H9 (cell line): ENCODE measurements around the gene MTCL1. TPM values are rescaled to one million over a fixed set of nuclear protein-coding genes. Genes with fewer than 3 reads are reported as not detected.

ENCODE experiments used
- DNase-seq: peaks from one replicate; pipeline ENCODE4 v3.0.0-alpha.2; 2017
- H2AFZ ChIP-seq: one replicate; pipeline ENCODE4 v1.6.1; 2013; ENCODE audit warnings: mild to moderate bottlenecking, low read length, control low read depth, moderate library complexity
- H2AK5ac ChIP-seq: 2 replicates; pipeline ENCODE4 v1.6.1; 2013; ENCODE audit warnings: low read length, control low read depth, mixed read lengths; ENCODE audit not compliant: insufficient read length
- H2BK120ac ChIP-seq: one replicate; pipeline ENCODE4 v1.6.1; 2013; ENCODE audit warnings: low read depth, mild to moderate bottlenecking, low read length, control low read depth, inconsistent platforms; ENCODE audit not compliant: poor library complexity, severe bottlenecking
- H2BK12ac ChIP-seq: 2 replicates; pipeline ENCODE4 v1.6.1; 2013; ENCODE audit warnings: low read length, control low read depth, mixed read lengths, low read depth; ENCODE audit not compliant: insufficient read length
- H2BK15ac ChIP-seq: 2 replicates; pipeline ENCODE4 v1.6.1; 2013; ENCODE audit warnings: low read depth, low read length, control low read depth
- H2BK20ac ChIP-seq: one replicate; pipeline ENCODE4 v1.6.1; 2013; ENCODE audit warnings: low read depth, mild to moderate bottlenecking, low read length, control low read depth, inconsistent platforms; ENCODE audit not compliant: poor library complexity, severe bottlenecking
- H2BK5ac ChIP-seq: 2 replicates; pipeline ENCODE4 v1.6.1; 2013; ENCODE audit warnings: low read length, control low read depth, mixed read lengths; ENCODE audit not compliant: insufficient read length
- H3K14ac ChIP-seq: 2 replicates; pipeline ENCODE4 v1.6.1; 2013; ENCODE audit warnings: low read length, control low read depth; ENCODE audit not compliant: insufficient read depth
- H3K18ac ChIP-seq: 2 replicates; pipeline ENCODE4 v1.6.1; 2013; ENCODE audit warnings: low read depth, mild to moderate bottlenecking, mixed read lengths, low read length, control low read depth; ENCODE audit not compliant: insufficient read length
- H3K23ac ChIP-seq: 2 replicates; pipeline ENCODE4 v1.6.1; 2013; ENCODE audit warnings: low read length, control low read depth, mixed read lengths, low read depth; ENCODE audit not compliant: insufficient read length
- H3K23me2 ChIP-seq: 2 replicates; pipeline ENCODE4 v1.6.1; 2013; ENCODE audit warnings: low read depth, mild to moderate bottlenecking, mixed read lengths, low read length, control low read depth; ENCODE audit not compliant: insufficient read length, poor library complexity, severe bottlenecking
- H3K27ac ChIP-seq: 2 replicates; pipeline ENCODE4 v1.5.1; 2013; ENCODE audit warnings: low read length, control low read depth, mixed read lengths, low read depth; ENCODE audit not compliant: insufficient read length
- H3K27me3 ChIP-seq: 2 replicates; pipeline ENCODE4 v1.6.1; 2013; ENCODE audit warnings: low read length, control low read depth, inconsistent platforms; ENCODE audit not compliant: insufficient read depth
- H3K4ac ChIP-seq: 2 replicates; pipeline ENCODE4 v1.6.1; 2013; ENCODE audit warnings: low read depth, mild to moderate bottlenecking, control low read depth, inconsistent platforms, low read length, moderate library complexity
- H3K4me1 ChIP-seq: 2 replicates; pipeline ENCODE4 v1.6.1; 2013; ENCODE audit warnings: low read length, control low read depth, inconsistent platforms; ENCODE audit not compliant: insufficient read depth
- H3K4me2 ChIP-seq: 2 replicates; pipeline ENCODE4 v1.6.1; 2013; ENCODE audit warnings: low read length, control low read depth, mixed read lengths; ENCODE audit not compliant: insufficient read length, insufficient read depth
- H3K56ac ChIP-seq: 2 replicates; pipeline ENCODE4 v1.6.1; 2013; ENCODE audit warnings: low read depth, mild to moderate bottlenecking, mixed read lengths, low read length, control low read depth; ENCODE audit not compliant: insufficient read length
- H3K79me1 ChIP-seq: 2 replicates; pipeline ENCODE4 v1.6.1; 2013; ENCODE audit warnings: low read depth, mild to moderate bottlenecking, moderate library complexity, low read length, control low read depth, inconsistent platforms; ENCODE audit not compliant: insufficient read depth, poor library complexity, severe bottlenecking
- H3K79me2 ChIP-seq: 2 replicates; pipeline ENCODE4 v1.6.1; 2013; ENCODE audit warnings: low read length, control low read depth, inconsistent platforms; ENCODE audit not compliant: insufficient read depth
- H3K9ac ChIP-seq: 2 replicates; pipeline ENCODE4 v1.6.1; 2013; ENCODE audit warnings: low read length, control low read depth, mixed read lengths; ENCODE audit not compliant: insufficient read length; ENCODE audit errors: extremely low read depth
- H3K9me3 ChIP-seq: one replicate; pipeline ENCODE4 v1.6.1; 2013; ENCODE audit warnings: low read depth, low read length, inconsistent platforms; ENCODE audit not compliant: control insufficient read depth
- H3T11ph ChIP-seq: one replicate; pipeline ENCODE4 v1.6.1; 2013; ENCODE audit warnings: mild to moderate bottlenecking, low read length, control low read depth, inconsistent platforms
- H4K20me1 ChIP-seq: one replicate; pipeline ENCODE4 v1.6.1; 2013; ENCODE audit not compliant: control insufficient read depth, insufficient read length, insufficient read depth
- H4K5ac ChIP-seq: 2 replicates; pipeline ENCODE4 v1.6.1; 2013; ENCODE audit warnings: low read depth, mild to moderate bottlenecking, mixed read lengths, low read length, control low read depth; ENCODE audit not compliant: insufficient read length
- H4K8ac ChIP-seq: replicated peaks from 2 replicates; pipeline ENCODE4 v1.6.1; 2013; ENCODE audit warnings: low read length, control low read depth, mixed read lengths, low read depth; ENCODE audit not compliant: insufficient read length
- H4K91ac ChIP-seq: 2 replicates; pipeline ENCODE4 v1.6.1; 2013; ENCODE audit warnings: low read depth, mild to moderate bottlenecking, moderate library complexity, mixed read lengths, low read length, control low read depth; ENCODE audit not compliant: insufficient read length
- H3K27ac Mint-ChIP-seq, 3 experiments: 2 replicates in 2 of 3; 3 replicates in 1 of 3; pipeline ENCODE4 v1.8.0; 2020 to 2021; ENCODE audit warnings: mixed read lengths in 3 of 3, mild to moderate bottlenecking in 1 of 3, moderate library complexity in 1 of 3
- H3K27me3 Mint-ChIP-seq: 2 replicates; pipeline ENCODE4 v1.8.0; 2021; ENCODE audit warnings: low read depth, mild to moderate bottlenecking, moderate library complexity, mixed read lengths
- H3K36me3 Mint-ChIP-seq, 3 experiments: 2 replicates in 2 of 3; 3 replicates in 1 of 3; pipeline ENCODE4 v1.8.0; 2020 to 2021; ENCODE audit warnings: low read depth in 3 of 3, mixed read lengths in 3 of 3; ENCODE audit not compliant: insufficient read depth in 1 of 3
- H3K4me1 Mint-ChIP-seq, 2 experiments: 2 replicates each; pipeline ENCODE4 v1.8.0; 2020; ENCODE audit warnings: mixed read lengths in 2 of 2
- H3K4me3 Mint-ChIP-seq, 2 experiments: 2 replicates in 1 of 2; 3 replicates in 1 of 2; pipeline ENCODE4 v1.8.0; 2020 to 2021; ENCODE audit warnings: mild to moderate bottlenecking in 2 of 2, mixed read lengths in 2 of 2, moderate library complexity in 1 of 2
- H3K9me3 Mint-ChIP-seq, 2 experiments: 2 replicates in 1 of 2; 3 replicates in 1 of 2; pipeline ENCODE4 v1.8.0; 2020; ENCODE audit warnings: mild to moderate bottlenecking in 2 of 2, mixed read lengths in 2 of 2, moderate library complexity in 1 of 2
- WGBS: extraction: QIAGEN DNeasy Blood & Tissue Kit; methylation state at CpG from one replicate; pipeline ENCODE4 v1.1.7; 2013; ENCODE audit warnings: missing lambda C conversion rate, low lambda C conversion rate, mixed read lengths; ENCODE audit not compliant: insufficient read length; ENCODE audit errors: extremely low coverage; 5-methylcytosine and 5-hydroxymethylcytosine counted together
- total RNA-seq: library from RNA; stranded (reverse); gene quantifications from 2 replicates; pipeline ENCODE4 v1.2.1, GENCODE V29; 2021
- TF ChIP-seq, protein P1 (sequence below): fragments of 200-600 bp; sonication (generic); conservative IDR thresholded peaks from 3 replicates; pipeline ENCODE4 v1.8.0; 2021; ENCODE audit warnings: antibody characterized with exemption, mild to moderate bottlenecking

MTCL1 gene
- total RNA-seq, 1 experiment from 2014 or later, result 50.7 TPM

DNA sequence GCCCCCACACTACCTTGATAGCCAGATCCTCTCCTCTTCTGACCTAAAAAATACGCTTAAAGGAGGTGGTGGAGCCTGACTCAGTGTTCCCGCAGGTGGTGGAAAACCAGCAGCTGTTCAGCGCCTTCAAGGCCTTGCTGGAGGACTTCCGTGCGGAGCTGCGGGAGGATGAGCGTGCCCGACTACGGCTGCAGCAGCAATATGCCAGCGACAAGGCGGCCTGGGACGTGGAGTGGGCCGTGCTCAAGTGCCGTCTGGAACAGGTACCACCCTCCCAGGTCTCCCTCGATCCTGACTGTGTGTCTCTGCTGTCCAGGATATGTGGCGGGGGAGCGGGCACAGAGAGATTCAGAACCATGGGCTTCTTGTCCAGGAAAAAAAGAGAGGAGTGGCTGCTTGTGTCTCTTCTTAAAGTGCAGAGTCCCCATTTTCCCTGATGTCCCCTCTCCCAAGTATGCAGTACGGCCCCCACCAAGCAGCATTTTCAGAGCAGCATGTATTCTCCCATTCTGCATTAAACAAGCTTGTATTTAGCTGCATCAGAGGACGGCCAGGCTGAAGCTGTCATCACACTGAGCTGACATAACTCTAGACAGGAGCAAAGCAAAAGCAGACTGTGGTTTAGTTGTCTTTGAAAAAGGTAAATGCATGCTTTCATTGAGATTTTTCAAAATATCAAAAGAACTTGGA, 101.6 kb downstream of the MTCL1 start:
- Mint-ChIP-seq H3K27ac (no peak overlapping the region), H3K4me1 (peaks cover 14% of the 10 kb centered on the region in 2 experiments), H3K27me3 (no peaks in the 10 kb centered on the region), H3K4me3 (no peak overlapping the region), H3K9me3 (no peaks in the 10 kb centered on the region), H3K36me3 (peaks cover 11 to 47% (median 46%) of the 10 kb centered on the region in 3 experiments; a peak in 5 of 7 replicates)
- no peak overlapping the region for H2BK20ac ChIP-seq
- no peak overlapping the region for H3K14ac ChIP-seq
- H3K27me3 ChIP-seq, result no peaks in the 10 kb centered on the region
- H4K5ac ChIP-seq, result no peak overlapping the region
- no peaks in the 10 kb centered on the region for H3K23me2 ChIP-seq
- no peaks in the 10 kb centered on the region for H3K79me2 ChIP-seq
- H3K56ac ChIP-seq, result no peak overlapping the region
- H3K4ac ChIP-seq, result no peak overlapping the region
- H3K4me1 ChIP-seq, result peaks cover 2% of the 10 kb centered on the region; the same call in 1 of the 2 replicates
- no peak overlapping the region for H4K91ac ChIP-seq
- no peak overlapping the region for H2AFZ ChIP-seq
- H4K8ac ChIP-seq, result no peak overlapping the region
- no peak overlapping the region for H3K4me2 ChIP-seq
- H3K23ac ChIP-seq, result no peak overlapping the region
- DNase-seq, result no peak
- no peak overlapping the region for H3K27ac ChIP-seq
- WGBS, result no CpG with 5 or more reads among the region's 19 CpGs
- no peak overlapping the region for H2AK5ac ChIP-seq
- H2BK15ac ChIP-seq, result no peak overlapping the region
- H3T11ph ChIP-seq, result no peak overlapping the region
- no peak overlapping the region for H3K9ac ChIP-seq
- no peaks in the 10 kb centered on the region for H4K20me1 ChIP-seq
- no peaks in the 10 kb centered on the region for H3K9me3 ChIP-seq
- H2BK12ac ChIP-seq, result no peak overlapping the region
- H3K79me1 ChIP-seq, result no peaks in the 10 kb centered on the region
- H3K18ac ChIP-seq, result no peak overlapping the region
- no peak overlapping the region for H2BK120ac ChIP-seq
- TF ChIP-seq, protein P1, sequence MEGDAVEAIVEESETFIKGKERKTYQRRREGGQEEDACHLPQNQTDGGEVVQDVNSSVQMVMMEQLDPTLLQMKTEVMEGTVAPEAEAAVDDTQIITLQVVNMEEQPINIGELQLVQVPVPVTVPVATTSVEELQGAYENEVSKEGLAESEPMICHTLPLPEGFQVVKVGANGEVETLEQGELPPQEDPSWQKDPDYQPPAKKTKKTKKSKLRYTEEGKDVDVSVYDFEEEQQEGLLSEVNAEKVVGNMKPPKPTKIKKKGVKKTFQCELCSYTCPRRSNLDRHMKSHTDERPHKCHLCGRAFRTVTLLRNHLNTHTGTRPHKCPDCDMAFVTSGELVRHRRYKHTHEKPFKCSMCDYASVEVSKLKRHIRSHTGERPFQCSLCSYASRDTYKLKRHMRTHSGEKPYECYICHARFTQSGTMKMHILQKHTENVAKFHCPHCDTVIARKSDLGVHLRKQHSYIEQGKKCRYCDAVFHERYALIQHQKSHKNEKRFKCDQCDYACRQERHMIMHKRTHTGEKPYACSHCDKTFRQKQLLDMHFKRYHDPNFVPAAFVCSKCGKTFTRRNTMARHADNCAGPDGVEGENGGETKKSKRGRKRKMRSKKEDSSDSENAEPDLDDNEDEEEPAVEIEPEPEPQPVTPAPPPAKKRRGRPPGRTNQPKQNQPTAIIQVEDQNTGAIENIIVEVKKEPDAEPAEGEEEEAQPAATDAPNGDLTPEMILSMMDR, result no peak
- H2BK5ac ChIP-seq, result no peak overlapping the region
